Endometrial microvascular endothelial cells (primary cell): ENCODE data around the gene P2RX6. TPM values are rescaled to one million over a fixed set of nuclear protein-coding genes. Genes with fewer than 3 reads are reported as not detected.
"Not testable (repeated sequence)": the region's sequence is repeated elsewhere in the genome, so short reads cannot be mapped to it uniquely, and the experiment has no call there.

Experiments
- in situ Hi-C: cut with HindIII; loops from 2 replicates; pipeline ENCODE4 v1.10.0; 2017; ENCODE audit warnings: low sequenced_read_pairs, low pct_unique_long_range_greater_than_20kb; ENCODE audit errors: inconsistent ontology term
- total RNA-seq: library from RNA; depleted of rRNA; stranded (reverse); fragments of >200 nt; gene quantifications from one replicate; pipeline ENCODE4 v1.2.3, GENCODE V29; 2015; ENCODE audit errors: inconsistent ontology term

Gene P2RX6
- total RNA-seq, 1 donor from 2014 or later, result not detected

- in situ Hi-C loops, result not testable (repeated sequence)
These were observed 5.8 kb upstream of the P2RX6 start for GRCh38 chr22:21009208-21009607.

GRCh38 chr22:21009638-21010425 is 5.1 kb upstream of the P2RX6 start:
- in situ Hi-C loops, result no loop called here

- in situ Hi-C loops, result no loop called here
These were observed 4.4 kb upstream of the P2RX6 start for GRCh38 chr22:21010426-21011113.

GRCh38 chr22:21012446-21013407 is 2.2 kb upstream of the P2RX6 start:
- in situ Hi-C loops, result no loop called here

- in situ Hi-C loops, result no loop called here
These were observed 1.2 kb upstream of the P2RX6 start for GRCh38 chr22:21013657-21014201.

- in situ Hi-C loops, result no loop called here
These were observed 701 bp upstream of the P2RX6 start for GRCh38 chr22:21014202-21014725.

GRCh38 chr22:21015466-21016006 is 571 bp downstream of the P2RX6 start:
- in situ Hi-C loops, result no loop called here

GRCh38 chr22:21016644-21017420 is 1.9 kb downstream of the P2RX6 start:
- in situ Hi-C loops, result no loop called here

- in situ Hi-C loops, result no loop called here
These were observed 3.3 kb downstream of the P2RX6 start for GRCh38 chr22:21018314-21018713.

- in situ Hi-C loops, result no loop called here
These were observed 6.0 kb downstream of the P2RX6 start for GRCh38 chr22:21020802-21021429.

- in situ Hi-C loops, result no loop called here
These were observed 7.5 kb downstream of the P2RX6 start for GRCh38 chr22:21022507-21022906.

- in situ Hi-C loops, result no loop called here
These were observed 8.1 kb downstream of the P2RX6 start for GRCh38 chr22:21022955-21023614.

GRCh38 chr22:21025266-21025665 is 10.3 kb downstream of the P2RX6 start:
- in situ Hi-C loops, result no loop called here

- in situ Hi-C loops, result no loop called here
These were observed 11.1 kb downstream of the P2RX6 start for GRCh38 chr22:21025763-21026755.

- in situ Hi-C loops, result no loop called here
These were observed 12.1 kb downstream of the P2RX6 start for GRCh38 chr22:21026783-21027692.
